Coronary artery (tissue), 2 donors: Measurements from ENCODE around the gene CDH1.

Source experiments
- DNase-seq: peaks from one replicate; pipeline ENCODE4 v3.0.0-alpha.2; 2017; ENCODE audit warnings: low spot score
- H3K27ac ChIP-seq, 2 donors: fragments of 200-600 bp; sonication (generic); one replicate each; pipeline ENCODE4 v1.5.1; 2016 to 2019
- H3K4me3 ChIP-seq: fragments of 200-600 bp; sonication (generic); 2 replicates; pipeline ENCODE4 v1.5.1; 2016; ENCODE audit warnings: mild to moderate bottlenecking, moderate library complexity
- TF ChIP-seq, protein P1 (sequence below): fragments of 200-600 bp; sonication (generic); IDR thresholded peaks from one replicate; pipeline ENCODE4 v1.5.1; 2019; ENCODE audit warnings: antibody characterized with exemption

CDH1 gene

DNA sequence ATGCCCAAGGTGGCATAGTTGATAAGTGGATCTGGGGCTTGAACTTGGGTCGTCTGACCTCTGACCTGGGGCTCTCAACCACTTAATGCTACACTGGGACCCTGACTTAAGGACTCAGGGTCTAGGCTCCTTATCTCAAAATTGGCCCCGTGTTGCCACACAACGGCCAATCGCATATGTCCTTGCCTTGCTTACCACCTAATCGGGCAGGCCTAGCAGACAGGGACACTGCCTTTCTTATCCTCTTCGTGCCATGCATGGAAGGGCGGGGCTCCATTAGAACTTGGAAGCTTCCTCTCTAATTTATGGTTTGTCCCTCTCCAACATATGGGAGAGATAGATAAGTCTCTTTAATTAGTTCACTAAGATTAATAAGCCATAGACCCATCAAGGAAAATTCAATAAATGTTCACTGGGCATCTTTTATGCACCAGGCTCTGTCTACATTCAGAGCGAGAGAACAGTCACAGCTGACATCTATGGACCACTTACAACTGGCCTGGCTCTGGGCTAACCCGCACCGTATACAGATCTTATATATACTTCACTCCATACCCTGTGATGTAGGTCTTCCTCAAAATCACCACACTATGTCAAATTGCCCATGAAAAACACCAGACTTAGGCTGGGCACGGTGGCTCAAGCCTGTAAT lies 35.1 kb downstream of the CDH1 start:
- no peak for DNase-seq
- Histone ChIP-seq H3K27ac (no peak overlapping the region), H3K4me3 (no peak overlapping the region)
- TF ChIP-seq, protein P1, sequence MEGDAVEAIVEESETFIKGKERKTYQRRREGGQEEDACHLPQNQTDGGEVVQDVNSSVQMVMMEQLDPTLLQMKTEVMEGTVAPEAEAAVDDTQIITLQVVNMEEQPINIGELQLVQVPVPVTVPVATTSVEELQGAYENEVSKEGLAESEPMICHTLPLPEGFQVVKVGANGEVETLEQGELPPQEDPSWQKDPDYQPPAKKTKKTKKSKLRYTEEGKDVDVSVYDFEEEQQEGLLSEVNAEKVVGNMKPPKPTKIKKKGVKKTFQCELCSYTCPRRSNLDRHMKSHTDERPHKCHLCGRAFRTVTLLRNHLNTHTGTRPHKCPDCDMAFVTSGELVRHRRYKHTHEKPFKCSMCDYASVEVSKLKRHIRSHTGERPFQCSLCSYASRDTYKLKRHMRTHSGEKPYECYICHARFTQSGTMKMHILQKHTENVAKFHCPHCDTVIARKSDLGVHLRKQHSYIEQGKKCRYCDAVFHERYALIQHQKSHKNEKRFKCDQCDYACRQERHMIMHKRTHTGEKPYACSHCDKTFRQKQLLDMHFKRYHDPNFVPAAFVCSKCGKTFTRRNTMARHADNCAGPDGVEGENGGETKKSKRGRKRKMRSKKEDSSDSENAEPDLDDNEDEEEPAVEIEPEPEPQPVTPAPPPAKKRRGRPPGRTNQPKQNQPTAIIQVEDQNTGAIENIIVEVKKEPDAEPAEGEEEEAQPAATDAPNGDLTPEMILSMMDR, result no peak

DNA sequence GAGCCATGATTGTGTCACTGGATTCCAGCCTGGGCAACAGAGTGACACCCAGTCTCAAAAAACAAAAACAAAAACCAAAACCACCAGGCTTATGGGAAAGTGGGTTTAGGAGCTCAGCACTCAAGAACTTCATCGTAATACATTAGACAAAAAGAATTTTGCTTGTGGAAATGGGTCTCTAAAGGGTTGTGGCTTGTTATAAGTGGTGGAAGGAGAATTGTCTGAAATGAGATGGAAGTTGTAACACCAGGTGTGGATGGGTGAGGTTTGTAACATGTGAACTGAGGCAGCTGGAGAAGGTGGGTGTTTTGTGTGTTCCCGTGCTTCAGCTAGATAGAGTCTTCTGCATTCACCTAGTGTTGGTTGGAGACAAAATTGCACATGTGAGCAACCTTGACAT lies 35.8 kb downstream of the CDH1 start:
- TF ChIP-seq, protein P1, result no peak
- Histone ChIP-seq H3K4me3 (no peak overlapping the region), H3K27ac (no peak overlapping the region)
- no peak for DNase-seq

- Histone ChIP-seq H3K4me3 (no peak overlapping the region), H3K27ac (no peak overlapping the region)
- TF ChIP-seq, protein P1, result no peak
These were observed 38.0 kb downstream of the CDH1 start for GRCh38 chr16:68774982-68775634.

DNA sequence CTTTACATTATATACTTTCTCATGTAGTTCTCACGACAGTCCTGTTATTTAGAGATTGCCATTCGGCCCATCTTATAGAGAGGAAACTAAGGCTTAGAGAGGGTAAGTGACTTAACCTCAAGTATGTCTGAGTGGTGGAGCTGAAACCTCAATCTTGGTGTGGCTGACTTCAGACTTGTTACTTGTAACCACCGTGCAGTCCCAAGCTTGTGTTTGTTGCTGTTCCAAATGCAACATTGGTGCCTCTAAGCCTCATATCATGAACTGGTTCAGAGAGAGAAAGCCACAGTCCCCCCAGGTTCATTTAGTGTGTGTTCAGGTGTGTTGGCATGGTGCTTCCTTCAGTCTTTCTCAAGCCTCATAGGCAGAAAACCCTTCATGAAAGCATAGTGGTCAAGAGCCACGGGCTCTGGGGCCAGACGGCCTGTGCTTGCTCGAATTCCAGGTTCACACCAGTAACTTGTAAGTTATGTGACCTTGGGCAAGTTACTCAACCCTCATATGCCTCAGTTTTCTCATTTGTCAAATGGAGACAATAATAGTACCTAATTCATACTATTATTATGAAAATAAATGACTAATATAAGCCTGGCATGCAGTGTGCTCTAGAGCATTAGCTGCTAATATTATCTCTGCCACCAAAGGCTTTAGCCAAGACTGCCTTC lies 39.9 kb downstream of the CDH1 start:
- TF ChIP-seq, protein P1, result no peak
- H3K27ac ChIP-seq, result no peak overlapping the region
- no peak overlapping the region for H3K4me3 ChIP-seq
- no peak for DNase-seq

More at GRCh38 chr16:68774982-68775634, 38.0 kb downstream of the CDH1 start:
- DNase-seq, result no peak

GRCh38 chr16:68778551-68779231 lies 41.6 kb downstream of the CDH1 start:
- TF ChIP-seq, protein P1, result no peak
- H3K27ac ChIP-seq, result no peak overlapping the region
- H3K4me3 ChIP-seq, result no peak overlapping the region
- DNase-seq, result no peak

GRCh38 chr16:68779891-68780290 lies 42.8 kb downstream of the CDH1 start:
- no peak overlapping the region for H3K27ac ChIP-seq
- no peak for DNase-seq
- H3K4me3 ChIP-seq, result no peak overlapping the region
- TF ChIP-seq, protein P1, result no peak
